Forelimb muscle (tissue), 1 donor: ENCODE results near the gene LTBP2. TPM values are rescaled to one million over a fixed set of nuclear protein-coding genes. Genes with fewer than 3 reads are reported as not detected.

Experiments
- DNase-seq: peaks from one replicate; pipeline ENCODE4 v3.0.0-alpha.2; 2013; ENCODE audit warnings: low read depth
- polyA plus RNA-seq: library from polyadenylated mRNA; unstranded; fragments of 120-200 nt; gene quantifications from one replicate; pipeline ENCODE4 v1.2.1, GENCODE V29; 2013; ENCODE audit not compliant: insufficient read length

LTBP2 gene
- polyA plus RNA-seq, 1 donor, result 7.7 TPM

DNA sequence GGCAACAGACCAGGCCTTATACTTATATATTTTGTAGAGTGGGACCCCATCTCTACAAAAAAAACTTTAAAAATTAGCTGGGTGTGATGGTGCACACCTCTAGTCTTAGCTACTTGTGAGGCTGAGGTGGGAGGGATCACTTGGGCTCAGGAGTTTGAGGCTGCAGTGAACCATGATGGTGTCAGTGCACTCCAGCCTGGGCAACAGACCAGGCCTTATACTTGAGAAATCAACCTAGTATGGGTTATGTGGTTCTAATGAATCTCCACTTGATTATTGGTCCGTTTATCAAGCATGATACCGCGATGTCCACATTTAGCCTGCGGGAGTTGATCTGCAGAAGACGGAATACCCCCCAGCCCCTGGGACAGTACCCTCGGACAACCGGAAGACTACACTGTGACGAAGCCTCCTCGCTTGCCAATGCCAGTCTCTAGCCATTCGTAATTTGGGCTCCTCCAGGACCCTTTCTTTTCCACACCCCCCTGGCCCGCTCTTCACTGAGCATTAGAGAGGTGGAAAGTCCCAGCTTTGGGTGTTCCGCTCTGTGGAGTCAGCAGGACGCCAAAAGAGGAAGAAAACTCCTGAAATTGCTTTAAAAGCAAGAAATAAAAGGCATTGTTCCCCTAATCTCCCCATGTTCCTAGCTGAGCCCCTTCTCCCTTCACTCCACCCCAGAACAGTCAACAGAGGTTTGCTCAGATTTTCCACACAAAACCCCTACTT lies 19.4 kb downstream of the LTBP2 start:
- DNase-seq, result no peak

DNA sequence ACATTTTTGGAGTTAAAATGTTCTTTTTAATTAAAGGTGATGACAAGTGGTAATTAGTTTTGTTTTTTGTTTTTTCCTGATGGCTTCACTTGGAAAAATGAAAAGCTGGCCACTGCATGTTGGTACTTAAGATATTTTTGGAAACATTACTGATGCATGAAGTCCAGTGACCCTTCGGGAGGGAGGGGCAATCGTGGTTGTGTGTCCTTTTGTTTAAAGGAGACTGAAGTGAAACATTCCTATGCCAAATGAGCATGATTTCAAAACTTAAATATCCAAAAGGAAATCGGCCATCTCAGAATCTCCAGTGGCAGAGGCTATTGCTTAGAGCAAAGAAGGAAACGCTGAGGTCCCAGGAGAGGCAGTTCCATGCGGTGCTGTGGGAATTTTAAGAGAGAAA lies 20.1 kb downstream of the LTBP2 start:
- DNase-seq, result no peak

DNA sequence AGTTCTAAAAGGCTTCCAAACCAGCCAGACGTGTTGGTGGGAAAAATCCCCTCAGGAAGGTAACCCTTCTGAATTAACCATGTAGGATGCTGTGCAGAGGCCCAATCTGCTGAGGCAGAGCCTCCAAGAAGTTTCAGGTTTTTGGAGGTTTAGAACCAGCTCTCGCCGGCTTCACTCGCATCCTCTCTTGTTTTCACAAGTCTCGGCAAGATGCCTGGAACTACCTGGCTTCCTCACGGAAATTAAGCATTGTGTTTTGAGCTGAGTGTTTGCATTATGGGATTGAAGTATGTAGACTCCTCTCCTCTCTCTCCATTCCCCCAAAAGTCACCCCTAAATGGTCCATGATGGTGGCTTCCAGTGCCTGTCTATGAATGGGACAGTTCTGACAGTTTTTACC lies 20.6 kb downstream of the LTBP2 start:
- no peak for DNase-seq

DNA sequence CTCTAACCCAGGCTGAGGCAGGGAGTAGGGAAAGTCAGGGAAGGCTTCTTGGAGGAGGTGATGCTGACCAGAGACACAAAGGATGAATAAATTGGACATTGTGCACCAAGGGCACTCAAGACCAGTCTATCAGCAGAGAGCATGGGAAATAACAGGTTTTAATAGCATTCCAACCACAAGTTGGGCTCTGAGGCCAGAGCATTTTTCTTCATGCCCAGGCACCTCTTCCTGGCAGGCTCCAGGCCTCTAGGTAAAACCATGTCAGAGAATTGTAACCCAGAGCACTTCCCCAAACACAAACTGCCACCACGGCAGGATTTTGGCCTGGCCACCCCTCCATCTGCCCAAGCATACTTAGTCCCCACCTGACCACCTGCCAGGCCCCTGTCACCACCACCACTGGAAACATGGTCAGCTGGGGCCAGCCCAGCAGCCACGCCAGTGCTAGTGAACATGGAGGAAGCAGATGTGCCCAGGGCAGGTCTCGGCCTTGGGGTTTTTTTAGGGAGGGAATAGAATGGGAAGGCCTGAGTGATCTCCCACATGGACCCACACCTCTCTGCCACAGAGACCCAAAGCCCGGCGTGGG lies 22.7 kb downstream of the LTBP2 start:
- no peak for DNase-seq

DNA sequence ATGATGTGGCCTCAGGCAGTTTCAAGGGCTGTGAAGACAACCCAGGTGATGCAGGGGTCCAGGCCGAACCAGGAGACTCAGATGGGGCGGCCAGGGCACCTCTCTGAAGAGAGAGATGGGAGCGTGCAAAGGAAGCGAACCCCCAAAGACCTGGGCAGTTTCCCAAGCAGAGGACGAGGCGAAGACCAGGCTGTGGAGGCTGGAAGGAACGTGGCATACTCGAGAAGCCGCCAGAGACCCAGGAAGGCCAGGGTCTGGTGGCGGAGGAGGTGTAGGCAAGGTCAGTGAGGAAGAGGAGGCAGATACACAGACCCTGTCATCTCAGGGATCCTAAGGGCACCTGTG lies 24.7 kb downstream of the LTBP2 start:
- no peak for DNase-seq

DNA sequence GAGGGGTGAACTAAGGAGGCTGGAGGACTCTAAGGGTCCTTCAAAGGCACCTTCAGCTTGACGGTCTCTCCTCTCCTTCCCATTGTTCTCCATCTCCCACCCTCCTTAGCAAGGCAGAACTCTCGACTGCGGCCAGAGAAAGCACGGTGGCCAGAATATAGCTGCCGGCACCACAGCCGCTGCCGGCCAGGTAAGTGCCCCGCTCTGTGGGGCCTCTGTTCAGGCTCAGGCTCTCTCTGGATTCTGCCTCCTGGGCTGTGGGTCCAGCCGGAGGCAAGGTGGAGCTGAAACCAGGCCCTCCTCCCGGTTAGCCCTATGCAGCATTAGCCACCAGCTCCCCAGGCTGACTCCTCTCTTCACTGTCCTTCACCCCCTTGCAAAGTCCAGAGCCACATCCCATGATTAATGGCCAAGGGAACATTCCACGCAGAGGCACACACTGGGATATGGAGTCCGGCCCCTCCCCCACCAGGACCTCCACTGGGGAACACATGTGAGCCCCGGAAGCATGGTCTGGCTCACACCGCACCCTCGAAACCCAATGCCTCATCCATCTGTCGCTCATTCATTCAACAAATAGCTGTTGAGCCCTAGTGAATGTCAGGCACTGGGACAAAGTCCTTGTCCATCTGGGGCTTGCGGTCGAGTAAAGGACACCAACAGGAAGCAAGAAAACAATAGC lies 25.2 kb downstream of the LTBP2 start:
- no peak for DNase-seq

DNA sequence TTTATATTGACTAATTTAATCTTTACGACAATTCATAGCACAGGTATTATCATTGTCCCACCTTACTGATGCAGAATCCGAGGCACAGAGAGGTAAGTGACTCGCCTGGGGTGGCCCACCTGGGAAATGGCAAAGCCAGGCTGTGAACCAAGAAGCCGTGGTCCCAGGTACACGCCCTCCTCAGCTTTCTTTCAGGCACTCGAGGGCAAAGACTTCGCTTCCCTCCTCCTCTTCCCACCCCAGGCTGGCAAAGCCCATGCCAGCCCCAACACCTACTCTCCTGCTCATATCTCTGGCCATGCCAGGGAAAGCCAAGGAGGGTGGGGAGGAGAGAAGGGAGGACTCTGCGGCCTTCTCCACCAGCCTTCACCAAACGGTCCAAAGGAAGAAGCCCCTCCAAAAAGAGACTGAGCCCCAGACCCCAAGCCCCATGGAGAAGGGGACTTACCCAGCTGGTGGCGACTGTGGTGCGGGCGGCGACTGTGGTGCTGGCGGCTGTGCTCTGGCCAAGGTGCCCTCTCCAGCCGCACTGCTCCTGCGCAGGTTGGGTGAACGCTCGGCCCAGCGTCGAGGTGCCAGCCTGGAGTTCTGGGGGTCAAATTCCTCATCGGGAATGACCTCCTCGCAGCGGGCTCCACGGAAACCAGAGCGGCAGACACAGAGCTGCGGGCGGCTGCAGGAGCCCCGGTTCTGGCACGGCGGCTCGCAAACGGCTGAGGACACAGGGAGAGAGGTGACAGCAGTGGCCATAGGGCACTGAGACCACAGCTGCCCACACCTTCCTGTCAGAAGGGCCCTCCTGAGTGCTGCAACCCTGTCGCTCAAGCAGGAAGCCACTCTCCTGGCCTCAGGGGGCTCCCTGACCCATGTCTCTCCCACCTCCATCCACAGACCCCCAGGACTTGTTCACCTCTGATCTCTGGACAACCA lies 26.4 kb downstream of the LTBP2 start:
- no peak for DNase-seq

DNA sequence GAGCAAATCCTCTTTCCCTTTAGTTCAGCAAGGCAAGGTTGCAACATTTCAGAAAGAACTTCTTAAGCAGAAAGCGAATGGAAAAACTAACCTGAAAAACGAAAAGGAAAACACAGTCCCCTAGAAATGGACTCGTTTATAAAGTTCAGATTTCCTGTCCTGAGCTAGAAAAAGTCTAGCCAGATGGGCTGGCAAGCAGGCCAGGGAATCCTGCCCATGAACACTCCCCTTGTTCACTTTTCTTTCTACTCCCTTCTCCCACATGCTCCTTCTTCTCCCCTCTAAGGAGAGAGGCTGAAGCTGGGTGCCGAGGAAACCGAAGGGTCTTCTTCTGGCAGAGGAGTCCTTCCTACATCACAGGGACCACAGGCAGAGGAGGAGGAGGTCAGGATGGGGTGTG lies 27.1 kb downstream of the LTBP2 start:
- no peak for DNase-seq

DNA sequence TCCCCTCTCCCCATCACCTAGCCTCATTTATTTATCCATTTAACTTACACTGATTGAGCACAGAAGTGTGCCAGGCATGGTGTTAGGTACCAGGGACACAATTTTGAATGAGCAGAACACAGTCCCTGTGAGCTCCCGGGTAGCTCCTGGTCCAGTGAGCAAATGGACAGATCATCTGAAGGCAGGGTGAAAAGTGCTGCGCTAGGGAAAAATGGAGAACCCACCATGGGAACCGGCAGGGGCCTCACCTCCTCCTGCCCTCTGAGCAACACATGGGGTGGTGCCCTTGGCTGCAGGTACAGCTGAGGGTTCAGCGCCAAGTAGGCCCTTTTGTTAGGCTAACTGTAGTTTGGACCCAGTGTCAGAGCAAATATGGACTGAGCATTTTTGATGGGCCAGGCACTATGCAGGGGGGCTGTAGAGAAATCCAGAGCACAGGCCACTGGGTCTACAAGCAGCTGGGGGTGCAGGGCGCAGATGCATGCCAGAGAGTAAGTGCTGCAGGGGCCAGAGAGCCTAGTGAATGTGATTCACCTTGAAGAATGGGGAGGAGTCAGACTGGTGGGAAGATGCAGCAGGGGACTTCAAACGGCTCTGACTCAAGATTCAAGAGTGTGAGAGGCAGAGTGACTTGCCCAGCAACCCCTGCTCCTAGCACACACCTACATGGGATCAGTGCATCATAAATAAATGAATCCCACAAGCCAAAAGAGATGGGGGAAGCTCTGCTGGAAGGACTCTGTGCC lies 28.2 kb downstream of the LTBP2 start:
- no peak for DNase-seq

DNA sequence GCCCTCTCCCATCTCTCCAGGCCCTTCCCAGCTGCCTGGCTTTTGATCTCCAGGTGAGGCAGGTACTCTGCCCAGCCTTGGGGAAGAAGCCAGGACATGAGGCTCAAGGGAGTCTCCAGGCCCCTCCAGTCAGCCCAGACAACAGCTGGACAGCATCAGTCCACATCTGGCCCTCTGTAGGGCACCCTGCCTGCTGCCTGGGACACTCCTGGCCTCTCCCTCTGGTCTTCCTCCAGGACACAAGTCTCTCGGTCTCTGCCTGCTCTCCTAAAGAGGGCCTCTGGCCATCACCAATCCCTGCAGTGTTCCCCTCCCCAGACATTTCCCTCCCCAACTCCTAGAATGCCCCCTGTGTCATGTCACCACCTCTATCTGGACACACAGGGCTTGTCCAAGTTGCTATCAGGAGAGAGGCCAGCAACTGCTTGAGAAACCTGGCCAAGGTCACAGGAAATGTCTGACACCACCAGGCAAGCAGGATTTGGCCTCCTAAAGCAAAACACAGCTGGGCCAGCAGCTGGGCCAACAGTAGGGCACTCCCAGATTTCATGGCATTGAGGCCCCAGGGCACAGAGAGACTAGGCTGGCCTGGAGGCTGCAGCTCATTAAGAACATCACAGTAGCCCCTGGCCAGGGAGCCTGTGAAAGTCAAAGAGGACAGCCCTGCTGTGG lies 29.0 kb downstream of the LTBP2 start:
- DNase-seq, result no peak

DNA sequence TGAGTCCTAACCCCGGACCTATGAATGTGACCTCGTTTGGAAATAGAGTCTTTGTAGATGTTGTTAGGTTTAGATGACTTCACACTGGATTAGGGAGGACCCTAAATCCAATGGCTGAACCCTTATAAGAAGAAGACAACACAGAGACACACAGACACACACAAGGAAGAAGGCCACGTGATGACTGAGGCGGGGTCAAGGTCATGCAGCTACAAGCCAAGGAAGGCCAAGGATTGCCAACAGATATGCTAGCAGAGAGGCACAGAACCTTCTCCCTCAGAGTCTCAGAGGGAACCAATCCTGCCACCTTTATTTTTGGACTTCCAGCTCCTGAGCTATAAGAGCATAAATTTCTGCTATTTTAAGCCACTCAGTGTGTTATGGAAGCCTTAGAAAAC lies 31.8 kb downstream of the LTBP2 start:
- DNase-seq, result no peak

DNA sequence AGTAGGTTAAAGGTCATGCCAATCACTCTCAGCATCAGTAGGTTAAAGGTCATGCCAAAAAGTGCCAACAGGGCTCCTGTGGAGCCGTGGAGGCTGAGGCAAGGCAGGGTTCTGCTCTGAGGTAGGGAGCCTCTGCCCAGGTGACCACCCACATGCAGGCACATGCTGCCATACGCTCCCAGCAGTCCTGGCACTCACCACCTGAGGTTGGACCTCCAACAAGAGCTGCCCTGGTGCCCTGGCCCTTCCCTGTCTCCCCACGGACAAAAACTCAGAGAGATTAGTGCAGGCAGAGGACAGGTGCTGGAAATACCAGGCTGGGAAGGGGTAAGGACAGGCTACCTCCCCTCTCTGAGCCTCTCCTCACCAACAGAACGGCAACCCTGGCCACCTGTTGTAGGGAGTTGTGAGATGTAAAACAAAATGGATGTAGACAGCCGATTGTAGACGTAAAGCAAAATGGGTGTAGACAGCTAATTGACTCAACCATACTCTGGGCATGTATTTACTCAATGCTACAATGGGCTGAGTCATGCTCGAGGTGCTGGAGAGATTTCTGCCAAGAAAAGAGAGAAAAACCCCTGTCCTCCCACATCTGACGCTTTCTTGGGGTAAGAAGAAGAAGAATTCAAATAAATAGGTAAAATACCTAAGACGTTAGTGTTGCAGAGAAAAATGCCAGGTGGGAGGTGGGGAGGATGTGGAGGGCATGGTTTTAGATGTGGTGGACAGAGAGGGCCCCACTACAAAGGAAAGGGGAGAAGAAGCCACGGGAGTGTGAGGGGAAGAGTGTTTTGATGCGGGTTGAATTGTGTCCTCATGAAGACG lies 32.4 kb downstream of the LTBP2 start:
- no peak for DNase-seq

DNA sequence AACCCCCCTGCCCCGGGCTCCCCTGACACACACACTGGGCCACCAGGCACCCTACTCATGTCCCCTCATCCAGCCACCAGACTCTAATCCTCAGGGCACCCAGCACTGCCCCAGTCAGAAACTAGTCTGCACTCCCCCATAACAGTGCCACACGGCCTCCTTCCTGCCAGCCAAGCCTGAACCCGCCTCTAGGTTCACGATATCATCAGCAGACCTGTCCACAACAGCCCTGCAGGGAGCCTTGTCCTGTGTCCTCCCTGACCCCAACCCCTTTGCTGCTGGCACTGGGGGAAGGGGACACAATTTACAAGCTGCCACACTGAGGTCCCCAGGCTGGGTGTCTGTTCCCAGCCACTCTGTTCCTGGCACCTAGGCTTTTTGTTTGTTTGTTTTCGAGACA lies 33.6 kb downstream of the LTBP2 start:
- no peak for DNase-seq

DNA sequence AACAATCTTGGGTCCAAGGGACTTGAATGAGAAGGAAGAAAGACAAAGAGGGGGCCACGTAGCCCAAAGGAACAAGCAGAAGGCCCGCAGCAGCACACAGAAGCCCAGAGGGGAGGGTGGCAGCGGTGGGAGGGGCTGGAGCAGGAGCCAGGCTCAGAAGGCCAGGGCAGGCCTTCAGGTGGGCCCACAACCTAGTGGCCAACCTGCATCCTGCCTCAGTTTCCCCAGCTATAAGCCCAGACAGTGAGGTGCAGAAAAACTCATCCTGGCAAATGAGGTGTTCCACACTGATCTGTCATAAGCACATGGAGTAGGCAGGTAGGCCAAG lies 34.1 kb downstream of the LTBP2 start:
- DNase-seq, result no peak

DNA sequence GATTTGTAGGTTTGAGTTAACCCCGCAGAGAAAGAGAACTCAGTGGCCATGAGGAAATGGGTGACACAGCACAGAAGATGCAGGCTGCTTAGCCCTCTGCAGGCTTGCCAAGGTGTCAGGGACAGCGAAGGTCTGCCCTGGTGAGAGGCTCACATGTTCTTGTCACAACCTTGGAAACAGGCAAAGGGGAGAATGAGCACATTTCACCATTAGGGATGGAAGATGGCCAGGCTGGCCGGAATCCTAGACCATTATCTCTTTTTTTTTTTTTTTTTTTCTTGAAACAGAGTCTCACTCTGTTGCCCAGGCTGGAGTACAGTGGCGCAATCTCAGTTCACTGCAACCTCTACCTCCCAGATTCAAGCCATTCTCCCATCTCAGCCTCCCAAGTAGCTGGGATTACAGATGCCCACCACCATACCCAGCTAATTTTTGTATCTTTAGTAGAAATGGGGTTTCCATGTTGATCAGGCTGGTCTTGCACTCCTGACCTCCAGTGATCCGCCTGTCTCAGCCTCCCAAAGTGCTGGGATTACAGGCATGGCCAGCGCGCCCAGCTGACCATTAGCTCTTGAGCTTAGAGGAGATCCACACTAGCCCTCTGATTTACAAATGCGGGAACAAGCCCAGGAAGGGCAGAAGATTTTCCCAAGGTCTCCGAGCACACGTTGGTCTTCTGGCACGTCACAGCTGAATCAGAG lies 34.6 kb downstream of the LTBP2 start:
- DNase-seq, result no peak

DNA sequence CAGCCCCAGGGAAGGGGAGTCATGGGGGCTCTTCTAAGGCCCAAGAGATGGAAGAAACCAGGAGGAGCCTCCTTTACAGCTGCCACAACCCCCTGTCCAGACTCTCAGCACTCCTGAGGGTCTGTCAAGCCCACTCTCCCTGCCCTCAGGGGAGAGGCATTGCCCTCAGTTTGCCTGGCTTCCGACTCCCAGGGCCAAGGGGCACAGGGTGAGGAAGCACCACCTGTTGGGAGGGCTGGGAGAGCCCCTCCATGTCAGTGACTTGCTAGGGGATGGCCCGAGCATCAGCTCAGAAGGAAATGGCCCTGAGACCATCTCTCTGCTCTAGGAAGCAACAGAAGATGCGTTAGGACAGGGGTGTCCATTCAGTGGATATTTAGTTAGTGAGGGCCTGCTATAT lies 36.1 kb downstream of the LTBP2 start:
- no peak for DNase-seq

DNA sequence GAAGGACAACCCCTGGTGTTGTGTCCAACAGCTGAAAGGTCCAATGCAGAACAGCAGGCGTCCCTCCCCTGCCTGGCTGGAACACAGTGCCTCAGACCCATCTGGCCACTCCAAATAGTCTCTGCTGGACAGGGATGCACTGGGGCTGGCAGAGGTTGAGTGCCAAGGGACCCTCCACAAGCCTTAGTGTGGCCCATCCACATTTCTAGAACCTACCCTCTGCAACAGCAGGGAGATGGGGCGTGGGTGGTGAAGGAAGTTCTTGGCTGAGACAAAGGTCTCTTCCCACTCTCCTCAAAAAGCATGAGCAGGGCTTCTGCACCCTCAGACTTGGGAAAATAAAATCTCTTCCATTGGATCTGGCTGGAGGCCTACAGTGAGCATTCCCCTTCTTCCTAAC lies 36.5 kb downstream of the LTBP2 start:
- DNase-seq, result no peak

DNA sequence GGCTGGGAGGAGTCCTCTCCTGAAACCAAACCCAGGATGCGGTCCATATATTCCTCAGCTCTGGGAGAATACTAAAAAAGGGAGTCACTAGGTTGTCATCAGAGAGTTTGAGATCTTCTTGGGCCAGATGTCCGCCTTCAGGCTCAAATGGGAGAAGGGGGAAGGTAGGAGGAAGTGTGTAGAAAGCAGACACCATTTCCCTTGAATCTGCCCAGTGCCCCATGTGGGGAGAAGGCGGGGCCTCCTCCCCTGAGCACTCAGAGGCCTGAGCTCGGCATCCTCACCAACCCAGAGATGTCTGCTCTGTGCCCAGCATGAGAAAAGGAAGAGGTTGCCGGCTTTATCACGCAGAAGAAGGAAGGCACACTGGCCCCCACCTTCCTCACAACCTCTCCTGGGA lies 37.3 kb downstream of the LTBP2 start:
- DNase-seq, result no peak

DNA sequence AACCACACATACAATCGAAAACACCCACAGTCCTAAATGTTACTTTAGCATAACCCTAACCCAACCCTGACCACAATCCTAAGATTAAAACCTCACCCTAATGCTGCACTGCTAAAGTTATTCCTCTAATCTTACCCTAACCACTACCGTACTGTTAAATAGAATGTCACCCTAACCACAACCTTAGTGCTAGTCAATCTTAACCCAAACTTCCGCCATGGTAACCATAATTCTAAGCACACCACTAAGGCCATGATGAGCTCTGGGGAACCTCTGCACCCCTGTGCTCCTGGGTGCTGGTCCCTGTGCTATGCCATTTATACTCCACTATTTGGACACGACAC lies 38.0 kb downstream of the LTBP2 start:
- DNase-seq, result no peak
